MM.1S (cell line): ENCODE results near the gene LHX5.

Source experiments
- DNase-seq: peaks from one replicate; pipeline ENCODE4 v3.0.0-alpha.2; 2015
- H2AFZ ChIP-seq: fragments of 300-600 bp; sonication (generic); 2 replicates; pipeline ENCODE4 v1.6.0; 2016; ENCODE audit warnings: antibody characterized with exemption, low read length
- H3F3A ChIP-seq: fragments of 300-600 bp; sonication (generic); 2 replicates; pipeline ENCODE4 v1.6.1; 2016; ENCODE audit warnings: mild to moderate bottlenecking, antibody characterized with exemption, low read length, moderate library complexity, mixed read lengths; ENCODE audit not compliant: insufficient read depth
- H3K27ac ChIP-seq: fragments of 300-600 bp; sonication (generic); 2 replicates; pipeline ENCODE4 v1.5.1; 2016; ENCODE audit warnings: mild to moderate bottlenecking, low read length
- H3K27me3 ChIP-seq: fragments of 300-600 bp; sonication (generic); replicated peaks from 2 replicates; pipeline ENCODE4 v1.6.0; 2016; ENCODE audit warnings: low read length; ENCODE audit not compliant: insufficient read depth
- H3K36me3 ChIP-seq: fragments of 300-600 bp; sonication (generic); replicated peaks from 2 replicates; pipeline ENCODE4 v1.6.1; 2016; ENCODE audit warnings: mild to moderate bottlenecking, low read length, mixed read lengths; ENCODE audit not compliant: insufficient read depth
- H3K4me1 ChIP-seq: fragments of 300-600 bp; sonication (generic); 2 replicates; pipeline ENCODE4 v1.6.1; 2016; ENCODE audit warnings: low read length, mixed read lengths
- H3K4me2 ChIP-seq: fragments of 300-600 bp; sonication (generic); 2 replicates; pipeline ENCODE4 v1.6.0; 2016; ENCODE audit warnings: low read depth, low read length
- H3K4me3 ChIP-seq: fragments of 300-600 bp; sonication (generic); 2 replicates; pipeline ENCODE4 v1.5.1; 2016; ENCODE audit warnings: low read length, mixed read lengths
- H3K79me2 ChIP-seq: fragments of 300-600 bp; sonication (generic); 2 replicates; pipeline ENCODE4 v1.6.1; 2016; ENCODE audit warnings: mixed run types, low read length, mixed read lengths
- H3K9ac ChIP-seq: fragments of 300-600 bp; sonication (generic); 2 replicates; pipeline ENCODE4 v1.6.1; 2016; ENCODE audit warnings: low read length, mixed read lengths
- H3K9me2 ChIP-seq: fragments of 300-600 bp; sonication (generic); replicated peaks from 2 replicates; pipeline ENCODE4 v1.6.1; 2016; ENCODE audit warnings: mild to moderate bottlenecking, low read length, mixed read lengths; ENCODE audit not compliant: insufficient read depth
- H3K9me3 ChIP-seq: fragments of 300-600 bp; sonication (generic); replicated peaks from 2 replicates; pipeline ENCODE4 v1.6.1; 2016; ENCODE audit warnings: mild to moderate bottlenecking, low read length, mixed read lengths; ENCODE audit not compliant: insufficient read depth
- H4K20me1 ChIP-seq: fragments of 300-600 bp; sonication (generic); 2 replicates; pipeline ENCODE4 v1.6.1; 2016; ENCODE audit warnings: mild to moderate bottlenecking, low read length, moderate library complexity, mixed read lengths; ENCODE audit not compliant: insufficient read depth
- CTCF ChIP-seq: fragments of 300-600 bp; sonication (generic); IDR thresholded peaks from 2 replicates; pipeline ENCODE4 v1.5.1; 2016; ENCODE audit warnings: antibody characterized with exemption, low read length, mixed read lengths
- EZH2 ChIP-seq: fragments of 300-600 bp; sonication (generic); optimal IDR thresholded peaks from 2 replicates; pipeline ENCODE3; 2017; ENCODE audit warnings: low read depth, mild to moderate bottlenecking, antibody characterized with exemption, low read length, mixed read lengths
- EZH2phosphoT487 ChIP-seq: fragments of 300-600 bp; sonication (generic); IDR thresholded peaks from 2 replicates; pipeline ENCODE4 v1.6.1; 2018; ENCODE audit warnings: antibody characterized with exemption, low read length

Gene LHX5

GRCh38 chr12:113428482-113428881, 43.2 kb downstream of the LHX5 start:
- Histone ChIP-seq H2AFZ (no peak overlapping the region), H3K79me2 (no peaks in the 10 kb centered on the region), H3K36me3 (no peaks in the 10 kb centered on the region), H3K27ac (no peak overlapping the region), H3K4me1 (no peaks in the 10 kb centered on the region), H4K20me1 (no peaks in the 10 kb centered on the region), H3F3A (no peaks in the 10 kb centered on the region), H3K9me3 (no peaks in the 10 kb centered on the region), H3K4me3 (no peak overlapping the region), H3K27me3 (no peaks in the 10 kb centered on the region), H3K9me2 (no peaks in the 10 kb centered on the region), H3K4me2 (no peak overlapping the region), H3K9ac (no peak overlapping the region)
- TF ChIP-seq EZH2phosphoT487 = no peak
- TF ChIP-seq EZH2 = no peak
- TF ChIP-seq CTCF = no peak
- DNase-seq = no peak

GRCh38 chr12:113427882-113428281, 43.8 kb downstream of the LHX5 start:
- Histone ChIP-seq H3K79me2 (no peaks in the 10 kb centered on the region; the same call in 1 of the 2 replicates), H4K20me1 (no peaks in the 10 kb centered on the region), H3K27me3 (no peaks in the 10 kb centered on the region), H3K9me3 (no peaks in the 10 kb centered on the region), H3K9me2 (no peaks in the 10 kb centered on the region), H3K27ac (no peak overlapping the region), H3F3A (no peaks in the 10 kb centered on the region), H3K9ac (no peak overlapping the region), H3K4me2 (no peak overlapping the region), H3K36me3 (no peaks in the 10 kb centered on the region), H3K4me3 (no peak overlapping the region), H2AFZ (no peak overlapping the region), H3K4me1 (no peaks in the 10 kb centered on the region)
- DNase-seq = no peak
- TF ChIP-seq CTCF (no peak), EZH2 (no peak), EZH2phosphoT487 (no peak)

GRCh38 chr12:113425960-113426453, 45.7 kb downstream of the LHX5 start:
- no peaks in the 10 kb centered on the region; the same call in none of the 2 replicates for H3K79me2 ChIP-seq
- no peak for DNase-seq
- no peak for TF ChIP-seq CTCF
- TF ChIP-seq EZH2phosphoT487 = no peak
- no peak for TF ChIP-seq EZH2
- H3K27ac ChIP-seq = no peak overlapping the region
- no peak overlapping the region for H2AFZ ChIP-seq
- no peaks in the 10 kb centered on the region for H3K9me3 ChIP-seq
- H3F3A ChIP-seq = peaks cover 6% of the 10 kb centered on the region; the same call in 1 of the 2 replicates
- no peak overlapping the region for H3K4me2 ChIP-seq
- no peaks in the 10 kb centered on the region for H4K20me1 ChIP-seq
- no peaks in the 10 kb centered on the region for H3K36me3 ChIP-seq
- H3K9me2 ChIP-seq = no peaks in the 10 kb centered on the region
- H3K4me3 ChIP-seq = no peak overlapping the region
- no peak overlapping the region for H3K9ac ChIP-seq
- H3K4me1 ChIP-seq = no peaks in the 10 kb centered on the region
- no peaks in the 10 kb centered on the region for H3K27me3 ChIP-seq
